ENCODE results near the gene CDH4.

CDH4 gene

GRCh38 chr20:61819921-61820825 lies 568.1 kb downstream of the CDH4 start:
- no peak for DNase-seq (ENCODE audit: low read depth in 2 of 2)

- no peak for DNase-seq (ENCODE audit: low read depth in 2 of 2)
These were observed 569.7 kb downstream of the CDH4 start for GRCh38 chr20:61821735-61822134.

- no peak for DNase-seq (ENCODE audit: low read depth in 2 of 2)
These were observed 570.3 kb downstream of the CDH4 start for GRCh38 chr20:61822396-61822795.

GRCh38 chr20:61823242-61823641 lies 571.2 kb downstream of the CDH4 start:
- no peak for DNase-seq (ENCODE audit: low read depth in 2 of 2)

GRCh38 chr20:61828891-61829290 lies 576.8 kb downstream of the CDH4 start:
- no peak for DNase-seq (ENCODE audit: low read depth in 2 of 2)

GRCh38 chr20:61829526-61829925 lies 577.5 kb downstream of the CDH4 start:
- DNase-seq (ENCODE audit: low read depth in 2 of 2), result no peak

- DNase-seq (ENCODE audit: low read depth in 2 of 2), result no peak
These were observed 578.3 kb downstream of the CDH4 start for GRCh38 chr20:61830241-61830930.

GRCh38 chr20:61830991-61831390 lies 578.9 kb downstream of the CDH4 start:
- DNase-seq (ENCODE audit: low read depth in 2 of 2), result no peak

GRCh38 chr20:61832181-61832580 lies 580.1 kb downstream of the CDH4 start:
- no peak for DNase-seq (ENCODE audit: low read depth in 2 of 2)

- DNase-seq (ENCODE audit: low read depth in 2 of 2), result no peak
These were observed 581.9 kb downstream of the CDH4 start for GRCh38 chr20:61833807-61834610.

GRCh38 chr20:61835301-61835700 lies 583.2 kb downstream of the CDH4 start:
- no peak for DNase-seq (ENCODE audit: low read depth in 2 of 2)

- DNase-seq (ENCODE audit: low read depth in 2 of 2), result no peak
These were observed 583.8 kb downstream of the CDH4 start for GRCh38 chr20:61835791-61836350.

- DNase-seq (ENCODE audit: low read depth in 2 of 2), result no peak
These were observed 585.1 kb downstream of the CDH4 start for GRCh38 chr20:61837200-61837599.

- DNase-seq (ENCODE audit: low read depth in 2 of 2), result no peak
These were observed 587.3 kb downstream of the CDH4 start for GRCh38 chr20:61839223-61839911.

- no peak for DNase-seq (ENCODE audit: low read depth in 2 of 2)
These were observed 588.1 kb downstream of the CDH4 start for GRCh38 chr20:61839912-61840778.

GRCh38 chr20:61840779-61841455 lies 588.9 kb downstream of the CDH4 start:
- DNase-seq (ENCODE audit: low read depth in 2 of 2), result no peak

GRCh38 chr20:61841551-61841950 lies 589.5 kb downstream of the CDH4 start:
- no peak for DNase-seq (ENCODE audit: low read depth in 2 of 2)

- no peak for DNase-seq (ENCODE audit: low read depth in 2 of 2)
These were observed 589.9 kb downstream of the CDH4 start for GRCh38 chr20:61841966-61842365.

- no peak for DNase-seq (ENCODE audit: low read depth in 2 of 2)
These were observed 592.6 kb downstream of the CDH4 start for GRCh38 chr20:61844621-61845020.

GRCh38 chr20:61845233-61845671 lies 593.2 kb downstream of the CDH4 start:
- DNase-seq (ENCODE audit: low read depth in 2 of 2), result no peak
